ENCODE results near the gene DPM3.

GRCh38 chr1:155103325-155103724, 37.0 kb downstream of the DPM3 start:
- TF ChIP-seq EZH2 (IDR thresholded peaks at IDR 0.05) (no peak), POLR2AphosphoS5 (IDR thresholded peaks at IDR 0.05; ENCODE audit: borderline replicate concordance, low read depth, low read length) (no peak)
